HG02884 (cell line): Measurements from ENCODE around the gene PTTG2.

Source experiments
- ATAC-seq: cut with Tn5 transposase; IDR thresholded peaks from one replicate; pipeline ENCODE4 v1.9.1; 2021; ENCODE audit warnings: mild to moderate bottlenecking, moderate library complexity; ENCODE audit not compliant: unreplicated experiment

PTTG2 gene

DNA sequence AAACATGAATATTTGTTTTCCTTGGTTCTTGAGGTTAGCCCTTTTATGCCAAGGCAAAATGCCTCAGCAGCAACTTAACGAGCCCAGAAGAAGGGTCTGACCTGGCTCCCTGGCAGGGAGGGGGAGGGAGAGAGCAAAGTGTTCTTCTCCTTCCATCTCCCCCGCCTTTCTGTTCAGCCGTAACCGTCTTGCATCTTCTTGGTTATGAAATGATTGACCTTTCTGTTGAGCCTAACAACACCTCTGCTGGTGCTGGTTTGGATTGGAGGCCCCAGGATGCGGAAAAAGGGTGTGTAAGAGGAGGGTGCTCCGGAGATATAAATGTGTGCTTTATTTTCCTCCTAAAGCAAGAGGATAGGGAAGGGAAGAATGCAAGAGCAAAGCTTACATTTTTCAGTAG is 44.7 kb downstream of the PTTG2 start:
- ATAC-seq = no peak

DNA sequence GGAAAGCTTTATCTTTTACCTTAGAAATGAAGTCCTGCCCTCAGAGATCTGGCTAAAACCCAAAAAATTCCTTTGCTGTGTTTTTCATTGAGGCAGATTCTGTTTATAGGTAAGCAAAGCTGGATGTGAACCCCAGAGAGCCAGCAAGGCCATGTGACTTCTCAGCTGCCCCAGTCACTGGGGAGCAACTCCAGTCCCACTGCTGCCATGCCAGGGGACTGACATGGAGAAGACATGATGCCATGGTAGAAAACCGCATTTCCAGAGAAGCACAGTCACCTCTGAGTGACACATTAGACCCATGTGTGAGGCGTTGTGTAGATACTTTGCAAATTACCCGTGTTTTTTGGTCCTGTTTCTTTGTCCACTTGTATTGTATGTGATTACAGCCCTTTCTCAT is 45.4 kb downstream of the PTTG2 start:
- no peak for ATAC-seq

GRCh38 chr4:38007645-38008044 is 47.4 kb downstream of the PTTG2 start:
- no peak for ATAC-seq

DNA sequence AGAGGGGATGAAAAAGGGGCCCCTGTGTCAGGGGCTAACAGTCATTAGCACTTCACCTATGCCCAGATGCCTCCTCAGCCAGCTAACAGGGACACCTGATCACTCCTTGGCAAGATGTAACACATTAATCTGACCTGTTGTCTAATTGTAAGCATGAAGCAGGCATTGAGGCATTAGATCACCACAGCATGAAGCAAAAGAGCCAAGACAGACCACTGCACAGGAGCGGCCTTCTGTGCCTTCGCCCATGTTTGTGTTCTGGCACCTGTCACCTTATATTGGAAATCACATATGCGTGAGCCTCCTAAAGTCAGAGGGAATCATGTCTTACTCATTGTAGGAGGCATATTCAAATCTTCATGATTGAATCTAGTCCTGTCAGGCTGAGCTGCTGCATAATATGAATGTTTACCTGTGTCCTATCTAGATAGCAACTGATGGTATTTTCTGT is 48.4 kb downstream of the PTTG2 start:
- ATAC-seq = peak; percentile 50

GRCh38 chr4:38009421-38009820 is 49.2 kb downstream of the PTTG2 start:
- no peak for ATAC-seq

GRCh38 chr4:38009949-38010348 is 49.8 kb downstream of the PTTG2 start:
- ATAC-seq = no peak
